Endothelial cell of umbilical vein (primary cell): ENCODE results near the gene BRI3BP. TPM values are rescaled to one million over a fixed set of nuclear protein-coding genes. Genes with fewer than 3 reads are reported as not detected.

ENCODE experiments used
- BruUV-seq: library from RNA; stranded (reverse); fragments of 400-500 nt; replicated peaks from 2 replicates; lab custom pipeline; 2021; lab: Mats Ljungman, UMichigan
- CTCF ChIA-PET: fragments of 300-600, 350-600 bp; sonication (Branson Sonifier 250); formaldehyde crosslinking; loops from one replicate; lab custom pipeline; 2021; ENCODE audit warnings: antibody characterized with exemption, inconsistent platforms; lab: Charles Lee
- POLR2A ChIA-PET: fragments of 300-600, 350-600 bp; sonication (Branson Sonifier 250); formaldehyde crosslinking; loops from one replicate; lab custom pipeline; 2021; ENCODE audit warnings: antibody characterized with exemption, inconsistent platforms; lab: Charles Lee
- DNase-seq: peaks from one replicate; pipeline ENCODE4 v3.0.0-alpha.2; 2011; ENCODE audit warnings: low read depth, low spot score
- FAIRE-seq: peaks from 2 replicates; lab custom pipeline; 2011; peaks lifted over from hg19 to GRCh38; lab: Jason Lieb, UNC
- H2AFZ ChIP-seq: 2 replicates; pipeline ENCODE4 v1.6.0; 2012; ENCODE audit warnings: low read depth, low read length, control low read depth, inconsistent platforms
- H3K27ac ChIP-seq: 2 replicates; pipeline ENCODE4 v1.5.1; 2011; ENCODE audit warnings: low read depth, mild to moderate bottlenecking, control low read depth, low read length, moderate library complexity; ENCODE audit not compliant: insufficient read depth
- H3K27me3 ChIP-seq, 2 experiments: 2 replicates each; pipeline versions ENCODE4 v1.6.0 to v1.6.1; 2011; ENCODE audit warnings: low read length in 2 of 2, mixed read lengths in 1 of 2; ENCODE audit not compliant: control insufficient read depth in 2 of 2, insufficient read depth in 2 of 2
- H3K36me3 ChIP-seq, 2 experiments: 2 replicates in 1 of 2; 3 replicates in 1 of 2; pipeline ENCODE4 v1.5.1; 2011; ENCODE audit warnings: low read length in 2 of 2, mild to moderate bottlenecking in 1 of 2, moderate library complexity in 1 of 2; ENCODE audit not compliant: control insufficient read depth in 2 of 2, insufficient read depth in 2 of 2; ENCODE audit errors: extremely low read depth in 1 of 2
- H3K4me1 ChIP-seq: 3 replicates; pipeline ENCODE4 v1.5.1; 2011; ENCODE audit warnings: mild to moderate bottlenecking, low read length; ENCODE audit not compliant: control insufficient read depth, insufficient read depth; ENCODE audit errors: extremely low read depth
- H3K4me2 ChIP-seq: 2 replicates; pipeline ENCODE4 v1.6.1; 2011; ENCODE audit warnings: low read length, control low read depth, mixed read lengths; ENCODE audit not compliant: insufficient read depth
- H3K4me3 ChIP-seq, 3 experiments: fragments of 200-600 bp in 1 of 3; sonication (generic), shearing (Covaris generic) in 1 of 3; replicated peaks in 1 of 3; 2 replicates each; pipeline ENCODE4 v1.5.1; 2011 to 2016; ENCODE audit warnings: control low read depth in 3 of 3, low read length in 3 of 3, mild to moderate bottlenecking in 2 of 3, inconsistent platforms in 1 of 3, low read depth in 1 of 3, moderate library complexity in 1 of 3; ENCODE audit not compliant: insufficient read depth in 1 of 3
- H3K79me2 ChIP-seq: 2 replicates; pipeline ENCODE4 v1.6.0; 2012; ENCODE audit warnings: low read length, inconsistent platforms; ENCODE audit not compliant: control insufficient read depth, insufficient read depth
- H3K9ac ChIP-seq: replicated peaks from 2 replicates; pipeline ENCODE3; 2011; ENCODE audit warnings: low read length, control low read depth; ENCODE audit not compliant: insufficient read depth; ENCODE audit errors: extremely low read depth
- H3K9me1 ChIP-seq: replicated peaks from 3 replicates; pipeline ENCODE4 v1.6.0; 2011; ENCODE audit warnings: mild to moderate bottlenecking, low read length; ENCODE audit not compliant: control insufficient read depth, insufficient read depth; ENCODE audit errors: extremely low read depth
- H3K9me3 ChIP-seq: replicated peaks from 2 replicates; pipeline ENCODE4 v1.5.1; 2012; ENCODE audit warnings: low read length, inconsistent platforms; ENCODE audit not compliant: control insufficient read depth, insufficient read depth
- H4K20me1 ChIP-seq: replicated peaks from 2 replicates; pipeline ENCODE3; 2011; ENCODE audit warnings: mild to moderate bottlenecking, low read length; ENCODE audit not compliant: control insufficient read depth, insufficient read depth; ENCODE audit errors: extremely low read depth
- EZH2 ChIP-seq: IDR thresholded peaks from 2 replicates; pipeline ENCODE4 v1.6.1; 2012; ENCODE audit warnings: borderline replicate concordance, low read depth, mild to moderate bottlenecking, moderate library complexity, low read length, inconsistent platforms; ENCODE audit not compliant: severe bottlenecking
- FOS ChIP-seq: IDR thresholded peaks from 2 replicates; pipeline ENCODE4 v1.6.1; 2011; ENCODE audit warnings: mild to moderate bottlenecking, low read length, moderate library complexity, borderline replicate concordance; ENCODE audit not compliant: insufficient read depth
- GATA2 ChIP-seq: IDR thresholded peaks from 2 replicates; pipeline ENCODE4 v1.7.0; 2011; ENCODE audit warnings: low read depth, mild to moderate bottlenecking, moderate library complexity, mixed read lengths, low read length; ENCODE audit not compliant: insufficient read length, insufficient read depth
- JUN ChIP-seq: IDR thresholded peaks from 2 replicates; pipeline ENCODE4 v1.6.1; 2011; ENCODE audit warnings: borderline replicate concordance, low read depth; ENCODE audit not compliant: insufficient read length, insufficient read depth
- MYC ChIP-seq: IDR thresholded peaks from one replicate; pipeline ENCODE4 v1.6.1; 2011; ENCODE audit warnings: mild to moderate bottlenecking, low read depth, low read length
- POLR2A ChIP-seq: IDR thresholded peaks from 2 replicates; pipeline ENCODE4 v1.6.1; 2012; ENCODE audit warnings: low read depth, mild to moderate bottlenecking, control low read depth, low read length
- POLR2AphosphoS5 ChIP-seq: IDR thresholded peaks from 2 replicates; pipeline ENCODE4 v1.6.1; 2012; ENCODE audit warnings: low read depth, mild to moderate bottlenecking, control low read depth, low read length, moderate library complexity; ENCODE audit not compliant: insufficient read depth
- dilution Hi-C: fragments of 300-500 bp; cut with MboI; formaldehyde crosslinking; loops from one replicate; pipeline ENCODE4 v1.15.0; 2019; ENCODE audit warnings: low sequenced_read_pairs; ENCODE audit not compliant: extremely low pct_ligation_motif_present
- intact Hi-C: fragments of 100-400 bp; cut with micrococcal nuclease; formaldehyde crosslinking; loops from one replicate; pipeline ENCODE4 v1.10.0; 2022
- polyA plus RNA-seq, 4 experiments: library from polyadenylated mRNA; depleted of rRNA in 3 of 4; stranded (reverse) in 3 of 4; unstranded in 1 of 4; fragments of >200 nt; gene quantifications; 2 replicates each; pipeline versions ENCODE4 v1.2.1 to v1.2.3, GENCODE V29; 2011 to 2012; ENCODE audit warnings: missing spikeins in 1 of 4
- total RNA-seq: library from RNA; stranded (reverse); gene quantifications from 2 replicates; pipeline ENCODE4 v1.2.3, GENCODE V29; 2021
- TF ChIP-seq, protein P1 (sequence below): IDR thresholded peaks from 2 replicates; pipeline ENCODE4 v1.6.1; 2011; ENCODE audit not compliant: insufficient read depth, insufficient read length
- TF ChIP-seq, protein P2 (sequence below), 2 donors: IDR thresholded peaks; 1 replicate in 1 of 2; 2 replicates in 1 of 2; pipeline ENCODE4 v1.5.1; 2011; ENCODE audit warnings: low read length in 2 of 2, mild to moderate bottlenecking in 2 of 2, moderate library complexity in 2 of 2, control low read depth in 1 of 2, inconsistent platforms in 1 of 2, low read depth in 1 of 2; ENCODE audit not compliant: insufficient read depth in 1 of 2; ENCODE audit errors: extremely low read depth in 1 of 2

The BRI3BP gene
- total and polyA plus RNA-seq, 2 donors (not counting 3 experiments of a cell fraction or from before 2014, with no cell fraction given) = 3.4 to 8.2 TPM

DNA sequence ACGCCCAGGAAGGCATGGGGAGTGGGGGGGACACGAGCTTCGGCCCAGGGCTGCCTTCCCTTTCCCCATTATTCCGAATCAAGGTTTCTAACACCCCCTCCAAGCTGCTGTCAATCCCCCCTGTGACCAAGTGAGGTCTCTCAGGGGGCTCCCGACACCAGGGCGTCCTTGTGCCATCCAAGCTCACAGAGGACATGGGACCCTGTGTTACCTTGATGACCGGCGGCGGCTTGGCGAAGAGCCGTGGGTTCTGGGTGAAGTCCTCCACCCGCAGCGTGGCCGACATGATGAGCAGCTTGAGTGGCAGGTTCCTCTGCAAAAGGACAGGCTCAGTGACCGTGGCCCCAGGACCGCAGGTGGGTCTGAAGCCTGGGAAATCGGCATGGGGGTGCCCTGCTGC lies 24.8 kb upstream of the BRI3BP start:
- Histone ChIP-seq H3K9me3 (no peaks in the 10 kb centered on the region), H2AFZ (no peak overlapping the region), H3K4me1 (no peaks in the 10 kb centered on the region), H3K4me3 (no peak overlapping the region), H3K9me1 (no peaks in the 10 kb centered on the region), H4K20me1 (no peaks in the 10 kb centered on the region), H3K4me2 (no peak overlapping the region), H3K9ac (no peak overlapping the region), H3K27ac (no peak overlapping the region), H3K79me2 (no peaks in the 10 kb centered on the region), H3K27me3 (no peaks in the 10 kb centered on the region), H3K36me3 (peaks cover 3 to 55% of the 10 kb centered on the region in 2 experiments)
- POLR2A ChIA-PET = no interaction called here
- DNase-seq = no peak
- TF ChIP-seq, protein P1, sequence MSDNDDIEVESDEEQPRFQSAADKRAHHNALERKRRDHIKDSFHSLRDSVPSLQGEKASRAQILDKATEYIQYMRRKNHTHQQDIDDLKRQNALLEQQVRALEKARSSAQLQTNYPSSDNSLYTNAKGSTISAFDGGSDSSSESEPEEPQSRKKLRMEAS = no peak
- no peak for TF ChIP-seq POLR2AphosphoS5
- no peak for TF ChIP-seq JUN
- TF ChIP-seq, protein P2, sequence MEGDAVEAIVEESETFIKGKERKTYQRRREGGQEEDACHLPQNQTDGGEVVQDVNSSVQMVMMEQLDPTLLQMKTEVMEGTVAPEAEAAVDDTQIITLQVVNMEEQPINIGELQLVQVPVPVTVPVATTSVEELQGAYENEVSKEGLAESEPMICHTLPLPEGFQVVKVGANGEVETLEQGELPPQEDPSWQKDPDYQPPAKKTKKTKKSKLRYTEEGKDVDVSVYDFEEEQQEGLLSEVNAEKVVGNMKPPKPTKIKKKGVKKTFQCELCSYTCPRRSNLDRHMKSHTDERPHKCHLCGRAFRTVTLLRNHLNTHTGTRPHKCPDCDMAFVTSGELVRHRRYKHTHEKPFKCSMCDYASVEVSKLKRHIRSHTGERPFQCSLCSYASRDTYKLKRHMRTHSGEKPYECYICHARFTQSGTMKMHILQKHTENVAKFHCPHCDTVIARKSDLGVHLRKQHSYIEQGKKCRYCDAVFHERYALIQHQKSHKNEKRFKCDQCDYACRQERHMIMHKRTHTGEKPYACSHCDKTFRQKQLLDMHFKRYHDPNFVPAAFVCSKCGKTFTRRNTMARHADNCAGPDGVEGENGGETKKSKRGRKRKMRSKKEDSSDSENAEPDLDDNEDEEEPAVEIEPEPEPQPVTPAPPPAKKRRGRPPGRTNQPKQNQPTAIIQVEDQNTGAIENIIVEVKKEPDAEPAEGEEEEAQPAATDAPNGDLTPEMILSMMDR (IDR thresholded peaks at IDR 0.05; ENCODE audit: extremely low read depth in 1 of 2, insufficient read depth in 1 of 2, low read depth in 1 of 2, low read length in 2 of 2) = no peak
- no peak for TF ChIP-seq POLR2A
- no peak for TF ChIP-seq FOS
- no peak for TF ChIP-seq MYC
- TF ChIP-seq GATA2 = no peak
- TF ChIP-seq EZH2 = no peak
- BruUV-seq = no TSS peak
- no peak for FAIRE-seq
- intact Hi-C loops = no loop called here
- CTCF ChIA-PET = no interaction called here
- dilution Hi-C loops = no loop called here
